Stimulated activated CD4-positive, alpha-beta T cell treated with anti-CD3 and anti-CD28 coated beads, TNF-alpha, amount 100 ng/mL, for 1 hour (primary cell): ENCODE data around the gene EXD2.
"Not testable (repeated sequence)": the region's sequence is repeated elsewhere in the genome, so short reads cannot be mapped to it uniquely, and the experiment has no call there.

Source experiments
- DNase-seq, 3 donors: peaks; one replicate each; pipeline ENCODE4 v3.0.0-alpha.2; 2020; ENCODE audit warnings: low read depth in 3 of 3, low spot score in 1 of 3

EXD2 gene

DNA sequence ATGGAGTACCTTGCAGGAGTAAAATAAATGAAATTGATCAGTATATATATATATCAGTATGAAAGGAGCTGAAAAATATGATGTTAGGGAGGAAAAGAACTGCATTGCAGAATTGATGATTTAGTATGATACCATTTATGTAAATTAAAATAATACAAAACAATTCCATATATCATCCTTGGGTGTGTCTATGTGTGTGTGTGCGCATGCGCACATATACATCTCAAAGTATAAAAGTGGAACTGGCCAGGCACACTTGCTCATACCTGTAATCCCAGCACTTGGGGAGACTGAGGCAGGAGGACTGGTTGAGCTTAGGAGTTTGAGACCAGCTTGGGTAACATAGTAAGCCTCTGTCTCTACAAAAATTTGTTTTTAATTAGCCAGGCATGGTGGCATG is 84.0 kb downstream of the EXD2 start:
- no peak for DNase-seq

DNA sequence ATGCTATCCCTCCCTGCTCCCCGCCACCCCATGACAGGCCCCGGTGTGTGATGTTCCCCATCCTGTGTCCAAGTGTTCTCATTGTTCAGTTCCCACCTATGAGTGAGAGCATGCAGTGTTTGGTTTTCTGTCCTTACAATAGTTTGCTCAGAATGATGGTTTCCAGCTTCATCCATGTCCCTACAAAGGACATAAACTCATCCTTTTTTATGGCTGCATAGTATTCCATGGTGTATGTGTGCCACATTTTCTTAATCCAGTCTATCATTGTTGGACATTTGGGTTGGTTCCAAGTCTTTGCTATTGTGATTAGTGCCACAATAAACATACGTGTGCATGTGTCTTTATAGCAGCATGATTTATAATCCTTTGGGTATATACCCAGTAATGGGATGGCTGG is 86.1 kb downstream of the EXD2 start:
- not testable (repeated sequence) for DNase-seq

DNA sequence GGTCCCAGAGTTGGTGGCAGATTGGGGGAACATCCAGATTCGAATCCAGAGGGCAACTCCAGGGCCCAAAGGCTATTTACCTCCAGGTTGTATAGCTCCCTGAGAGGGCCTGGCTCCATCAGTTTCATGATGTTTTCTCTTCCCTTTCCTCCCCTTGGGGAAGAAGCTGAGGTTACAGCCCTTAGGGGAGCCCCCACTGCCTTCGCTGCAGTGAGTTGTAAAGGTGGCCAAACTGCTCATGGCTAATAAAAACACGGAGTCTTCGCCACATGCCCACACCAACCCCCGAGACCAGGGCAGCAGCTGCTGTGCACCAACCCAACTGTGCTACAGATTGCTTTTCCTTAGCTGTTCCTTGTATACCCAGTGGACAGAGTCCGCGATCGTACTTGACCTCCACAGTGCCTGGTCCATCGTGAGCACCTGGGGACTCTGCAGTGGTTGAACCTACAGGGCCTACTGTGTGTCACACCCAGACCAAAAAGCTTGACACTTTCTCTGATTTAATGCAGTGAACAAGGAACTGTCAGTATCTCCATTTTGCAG is 89.5 kb downstream of the EXD2 start:
- DNase-seq, result no peak

DNA sequence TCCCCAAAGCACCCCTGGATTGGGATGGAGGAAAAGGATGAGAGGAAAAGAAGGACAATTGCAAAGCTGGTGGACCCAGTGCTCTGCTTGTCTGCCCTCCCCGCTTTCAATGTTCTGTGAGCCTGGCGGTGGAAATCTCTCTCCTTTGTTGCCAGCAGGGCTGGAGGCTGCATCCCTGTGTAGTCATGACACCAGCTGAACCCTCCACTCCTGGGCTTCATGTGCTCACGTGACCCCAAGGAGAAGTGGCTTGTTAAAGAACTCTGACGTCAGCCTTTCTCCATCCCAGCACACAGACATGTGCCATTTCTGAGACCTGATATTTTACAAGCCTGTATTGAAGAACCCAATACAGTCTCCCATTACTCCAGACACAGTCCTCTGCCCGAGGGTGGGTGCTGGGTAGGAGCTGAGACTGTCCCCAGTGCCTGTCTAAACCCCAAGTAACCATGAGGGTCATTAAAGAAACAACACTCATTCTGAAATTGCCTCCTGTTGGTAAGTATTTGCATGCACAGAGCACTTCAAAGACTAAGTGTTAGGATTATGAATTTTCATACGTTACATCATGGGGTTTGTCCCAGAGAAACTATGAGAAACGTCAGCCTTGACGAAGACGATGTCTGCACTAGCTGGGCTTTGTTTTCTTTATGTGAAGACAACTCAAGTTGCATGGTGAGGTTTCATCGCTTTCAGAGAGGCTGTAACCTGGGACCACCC is 90.3 kb downstream of the EXD2 start:
- no peak for DNase-seq

DNA sequence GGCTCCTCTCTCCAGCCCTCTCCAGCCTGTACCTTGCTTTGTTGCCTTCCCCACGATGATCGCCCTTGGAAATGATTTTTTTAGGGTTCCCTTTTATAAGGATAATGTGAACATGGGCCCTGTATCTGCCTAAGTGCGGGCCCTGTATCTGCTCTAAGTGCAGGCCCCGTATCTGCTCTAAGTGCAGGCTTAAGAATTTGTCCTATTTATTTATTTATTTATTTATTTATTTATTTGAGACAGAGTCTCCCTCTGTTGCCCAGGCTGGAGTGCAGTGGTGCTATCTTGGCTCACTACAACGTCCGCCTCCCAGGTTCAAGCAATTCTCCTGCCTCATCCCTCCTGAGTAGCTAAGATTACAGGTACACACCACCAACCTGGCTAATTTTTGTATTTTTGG is 91.2 kb downstream of the EXD2 start:
- DNase-seq, result no peak

DNA sequence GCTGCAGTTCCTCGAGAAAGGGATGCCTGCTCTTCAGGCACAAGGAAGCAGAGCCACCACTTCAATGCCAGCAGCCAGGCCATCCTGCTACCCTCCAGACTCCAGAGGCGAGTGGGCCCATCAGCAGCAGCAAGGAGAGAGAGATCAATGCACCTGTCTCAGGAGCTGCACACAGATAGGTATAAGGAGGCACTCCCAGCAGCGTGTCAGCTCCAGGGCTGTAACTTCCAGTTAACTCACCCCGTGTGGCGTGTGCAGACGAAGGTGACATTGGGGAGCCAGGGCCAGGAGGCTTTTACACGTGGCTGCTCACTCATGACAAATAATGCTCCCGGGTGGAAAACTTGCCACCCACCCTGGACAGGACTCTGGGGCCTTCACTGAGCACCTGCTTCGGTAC is 92.9 kb downstream of the EXD2 start:
- no peak for DNase-seq

DNA sequence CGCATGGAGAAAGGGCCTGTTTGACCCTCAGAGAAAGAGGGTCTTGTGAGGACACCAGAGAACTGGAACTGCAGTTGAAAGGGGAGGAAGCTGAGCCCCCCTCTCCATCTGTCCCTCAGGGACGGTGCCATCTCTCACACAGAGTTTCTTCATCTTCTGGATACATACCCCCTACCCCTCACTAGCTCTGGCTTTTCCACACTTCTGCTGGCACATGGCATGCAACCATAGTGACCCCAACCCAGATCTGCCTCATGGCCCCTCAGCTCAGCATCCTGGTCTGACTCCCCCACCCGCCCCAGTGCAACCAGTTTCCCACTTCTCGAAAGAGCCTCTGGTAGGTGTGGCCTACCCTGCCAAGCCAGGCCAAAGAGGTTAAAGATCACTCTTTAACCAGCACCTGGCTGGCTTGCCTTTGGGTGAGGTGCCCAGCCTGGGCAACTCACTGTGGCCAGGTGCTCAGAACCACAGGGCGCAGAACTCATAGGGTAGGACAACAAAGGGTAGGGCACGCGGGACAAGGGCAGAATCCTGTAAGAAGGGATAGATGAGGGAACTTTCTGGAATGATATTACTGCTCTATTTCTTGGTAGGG is 94.5 kb downstream of the EXD2 start:
- no peak for DNase-seq

DNA sequence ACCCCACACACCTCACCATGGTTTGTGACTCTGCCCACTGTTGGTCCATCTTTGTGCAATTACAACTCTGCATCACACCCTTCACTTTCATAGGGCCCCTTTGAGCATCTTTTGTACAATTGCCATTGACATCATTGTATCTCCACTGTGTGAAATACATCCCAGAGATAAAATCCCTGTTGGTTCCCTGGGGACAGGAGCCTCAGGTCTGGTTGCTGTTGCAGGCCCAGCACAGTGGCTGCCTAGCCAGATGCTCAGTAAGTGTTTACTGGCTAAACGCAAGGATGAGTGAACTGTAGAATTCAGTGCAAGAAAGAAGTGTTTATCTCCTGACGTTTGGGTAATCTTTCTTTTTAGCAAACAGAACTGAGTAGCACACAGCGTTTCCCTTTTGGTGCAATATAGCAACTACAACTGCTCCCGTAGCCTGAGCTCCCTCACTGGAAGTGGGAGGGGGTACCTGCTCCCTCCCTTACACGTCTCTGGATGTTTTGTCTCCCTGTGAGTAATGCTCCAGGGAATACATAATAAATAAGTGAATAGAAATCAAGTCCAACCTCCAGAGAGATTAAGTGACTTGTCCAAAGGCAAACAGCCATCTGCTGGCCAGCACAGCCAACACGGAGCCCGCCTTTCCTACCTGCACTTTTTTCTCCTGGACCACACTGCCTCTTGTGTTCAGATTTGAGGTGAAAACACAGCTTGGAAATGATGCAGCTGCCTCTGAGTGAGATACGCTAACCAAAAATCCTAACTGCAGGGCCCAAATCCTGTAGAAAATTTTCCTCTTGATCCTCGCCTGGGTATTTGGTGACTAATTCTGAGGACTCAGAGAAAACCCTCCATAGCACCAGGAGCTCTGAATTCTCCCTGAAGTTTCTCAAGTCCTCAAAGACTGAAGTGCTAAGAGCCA is 96.1 kb downstream of the EXD2 start:
- no peak for DNase-seq

DNA sequence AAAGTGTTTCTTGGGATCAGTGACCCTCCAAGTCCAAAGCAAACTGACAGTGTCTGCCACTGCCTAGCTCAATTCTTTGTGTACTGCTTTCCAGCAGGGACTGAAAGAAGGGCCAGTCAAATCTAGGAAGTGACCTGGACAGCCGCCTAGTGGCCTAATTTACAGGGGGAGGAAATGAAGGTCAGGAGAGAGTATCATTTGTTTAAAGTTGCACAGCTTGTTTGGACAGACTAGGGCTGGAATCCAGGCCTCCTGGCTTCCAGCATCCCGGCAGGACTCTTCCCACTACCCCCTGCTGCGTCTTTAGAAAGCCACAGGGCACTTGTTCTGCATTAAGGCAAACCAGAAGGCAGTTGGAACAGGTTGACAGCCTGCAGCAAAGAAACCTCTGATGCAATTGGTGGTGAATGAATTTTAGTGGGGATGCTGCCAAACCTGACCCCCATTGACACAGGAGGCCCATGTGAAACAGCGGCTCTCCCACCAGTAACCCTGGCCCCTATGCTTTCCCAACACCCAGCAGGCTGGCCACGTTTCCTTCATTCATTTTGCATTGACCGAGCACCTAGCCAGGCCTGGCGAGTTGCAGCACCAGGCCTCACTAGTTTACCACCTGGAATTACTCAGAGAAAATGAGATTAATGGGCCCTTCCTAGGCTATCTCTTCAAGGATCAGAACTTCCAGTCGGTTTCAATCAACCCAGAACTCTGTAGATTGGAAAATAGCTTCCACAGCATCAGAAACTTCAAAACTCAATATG is 96.9 kb downstream of the EXD2 start:
- DNase-seq, result no peak

DNA sequence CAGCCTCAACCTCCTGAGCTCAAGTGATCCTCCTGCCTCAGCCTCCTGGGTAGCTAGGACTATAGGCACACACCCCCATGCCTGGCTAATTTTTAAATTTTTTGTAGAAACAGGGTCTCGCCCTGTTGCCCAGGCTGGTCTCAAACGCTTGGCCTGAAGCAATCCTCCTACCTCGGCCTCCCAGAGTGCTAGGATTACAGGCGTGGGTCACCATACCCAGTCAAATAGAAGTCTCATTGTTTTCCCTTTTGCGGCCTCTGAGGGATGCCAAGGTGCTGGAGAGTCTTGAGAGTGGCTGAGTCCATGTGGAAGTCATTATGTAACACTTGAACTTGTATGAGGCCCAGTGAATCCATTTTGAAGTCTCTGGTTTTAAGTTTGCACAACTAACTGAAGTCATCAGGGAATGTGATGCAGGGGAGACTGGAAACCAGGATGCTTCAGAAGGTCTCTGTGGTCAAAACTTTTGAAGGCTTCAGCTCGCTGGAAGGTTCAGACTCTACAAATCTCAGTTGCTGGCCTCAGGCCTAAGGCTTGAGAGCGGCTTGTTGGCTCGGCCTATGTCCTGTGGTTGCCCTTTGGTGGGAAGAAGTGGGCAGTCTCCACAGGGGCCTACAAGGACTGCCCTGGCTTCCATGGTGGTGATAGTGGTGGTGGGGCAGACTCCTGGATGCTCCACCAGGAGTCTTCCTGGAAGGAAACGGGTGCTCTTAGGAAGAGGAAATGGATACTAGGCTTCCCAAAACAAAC is 97.8 kb downstream of the EXD2 start:
- DNase-seq, result no peak

DNA sequence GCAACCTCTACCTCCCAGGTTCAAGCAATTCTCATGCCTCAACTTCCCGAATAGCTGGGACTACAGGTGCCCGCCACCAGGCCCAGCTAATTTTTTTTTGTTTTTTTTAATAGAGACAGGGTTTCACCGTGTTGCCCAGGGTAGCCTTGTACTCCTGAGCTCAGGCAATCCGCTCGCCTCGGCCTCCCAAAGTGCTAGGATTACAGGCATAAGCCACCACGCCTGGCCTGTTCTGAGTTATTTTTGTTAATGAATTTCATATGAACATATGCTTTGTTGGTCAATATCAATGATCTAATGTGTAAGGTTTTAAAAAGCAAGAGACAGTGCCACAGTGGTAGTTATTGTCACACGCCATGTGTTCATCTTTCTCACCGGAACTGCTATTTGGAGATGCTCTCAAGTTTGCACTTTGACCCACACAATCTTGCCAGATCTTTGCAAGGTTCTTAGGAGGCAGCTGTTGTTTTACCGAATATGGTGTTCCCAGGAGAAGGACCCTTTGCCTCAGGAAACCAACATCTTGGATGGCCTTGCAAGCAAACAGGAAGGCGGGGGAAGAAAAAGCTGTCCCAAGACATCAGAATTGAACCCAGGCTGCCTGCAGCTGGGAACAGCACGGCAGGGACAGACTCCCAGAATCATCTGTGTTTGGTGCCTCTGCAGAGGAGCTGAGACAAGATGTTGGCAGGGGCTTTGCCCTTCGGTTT is 98.7 kb downstream of the EXD2 start:
- no peak for DNase-seq

DNA sequence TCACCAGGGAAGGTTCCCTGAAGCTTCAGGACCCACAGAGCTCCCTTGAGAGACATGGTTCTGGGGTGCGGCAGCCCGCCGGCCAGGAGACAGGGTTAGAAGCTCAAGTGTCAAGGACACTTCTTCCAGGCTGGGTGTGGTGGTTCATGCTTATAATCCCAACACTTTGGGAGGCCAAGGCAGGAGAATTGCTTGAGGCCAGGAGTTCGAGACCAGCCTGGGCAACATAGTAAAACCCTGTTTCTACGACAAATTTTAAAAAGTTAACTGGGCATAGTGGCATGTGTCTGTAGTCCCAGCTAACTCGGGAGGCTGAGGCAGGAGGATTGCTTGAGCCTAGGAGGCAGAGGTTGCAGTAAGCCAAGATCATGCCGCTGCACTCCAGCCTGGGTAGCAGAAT is 99.6 kb downstream of the EXD2 start:
- not testable (repeated sequence) for DNase-seq

DNA sequence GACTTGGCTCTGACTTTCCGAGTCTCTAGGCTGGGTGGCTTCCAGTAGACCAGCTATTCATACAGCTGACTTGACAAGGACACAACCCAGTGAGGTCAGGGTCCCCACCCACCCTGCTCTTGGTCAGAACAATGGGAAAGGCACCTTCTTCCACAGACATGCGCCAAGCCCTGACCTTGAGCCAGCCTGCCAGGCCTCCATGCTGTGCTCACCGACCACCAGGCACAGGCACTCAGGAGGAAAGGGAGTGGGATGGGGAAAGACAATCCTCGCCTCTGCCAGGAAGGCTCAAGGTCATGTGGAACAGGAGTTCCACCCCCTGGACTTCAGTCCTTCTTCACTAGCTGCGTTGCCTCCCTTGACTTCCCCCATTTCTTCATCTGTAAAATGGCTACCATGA is 100.1 kb downstream of the EXD2 start:
- no peak for DNase-seq

DNA sequence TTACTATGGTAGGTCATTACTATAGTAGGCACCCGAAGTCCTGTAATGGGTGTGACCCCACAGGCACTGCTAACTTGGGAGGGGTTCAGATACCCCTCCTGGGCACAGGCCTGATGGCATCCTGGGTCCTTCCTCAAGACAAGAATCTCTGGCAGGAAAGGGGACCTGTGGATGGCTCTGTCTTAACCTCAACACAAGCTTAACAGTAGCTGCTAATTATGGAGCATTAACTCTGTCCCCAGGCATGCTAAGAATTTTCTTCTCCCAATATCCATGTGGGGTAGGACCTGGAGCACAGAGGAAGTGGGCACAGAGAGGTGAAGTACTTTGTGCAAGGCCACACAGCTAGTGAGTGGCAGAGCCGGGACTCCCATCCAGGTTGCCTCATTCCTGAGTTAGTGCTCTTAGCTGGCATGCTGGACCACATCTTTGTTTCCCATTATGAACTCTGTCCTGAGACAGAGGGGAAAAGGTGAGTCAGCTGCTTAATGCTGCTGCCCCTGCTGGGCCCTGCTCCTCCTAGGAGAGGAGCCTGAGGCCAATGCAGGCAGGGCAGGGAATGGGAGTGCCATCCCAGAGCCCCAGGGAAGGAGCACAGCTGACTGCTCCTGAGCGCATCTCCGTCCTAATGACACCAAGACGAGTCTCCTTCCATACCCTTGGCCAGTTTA is 100.7 kb downstream of the EXD2 start:
- no peak for DNase-seq
